Astrocyte (in vitro differentiated cells and primary cell): ENCODE measurements around the gene BLVRB.

Experiments
- EZH2 ChIP-seq: IDR thresholded peaks from 2 replicates; pipeline ENCODE4 v1.6.1; 2012; ENCODE audit warnings: mild to moderate bottlenecking, low read length, inconsistent platforms; ENCODE audit not compliant: insufficient read depth
- TF ChIP-seq, protein P1 (sequence below): IDR thresholded peaks from 2 replicates; pipeline ENCODE4 v1.5.1; 2011; ENCODE audit warnings: low read depth, mild to moderate bottlenecking, inconsistent platforms, low read length, moderate library complexity; ENCODE audit not compliant: insufficient read depth

DNA sequence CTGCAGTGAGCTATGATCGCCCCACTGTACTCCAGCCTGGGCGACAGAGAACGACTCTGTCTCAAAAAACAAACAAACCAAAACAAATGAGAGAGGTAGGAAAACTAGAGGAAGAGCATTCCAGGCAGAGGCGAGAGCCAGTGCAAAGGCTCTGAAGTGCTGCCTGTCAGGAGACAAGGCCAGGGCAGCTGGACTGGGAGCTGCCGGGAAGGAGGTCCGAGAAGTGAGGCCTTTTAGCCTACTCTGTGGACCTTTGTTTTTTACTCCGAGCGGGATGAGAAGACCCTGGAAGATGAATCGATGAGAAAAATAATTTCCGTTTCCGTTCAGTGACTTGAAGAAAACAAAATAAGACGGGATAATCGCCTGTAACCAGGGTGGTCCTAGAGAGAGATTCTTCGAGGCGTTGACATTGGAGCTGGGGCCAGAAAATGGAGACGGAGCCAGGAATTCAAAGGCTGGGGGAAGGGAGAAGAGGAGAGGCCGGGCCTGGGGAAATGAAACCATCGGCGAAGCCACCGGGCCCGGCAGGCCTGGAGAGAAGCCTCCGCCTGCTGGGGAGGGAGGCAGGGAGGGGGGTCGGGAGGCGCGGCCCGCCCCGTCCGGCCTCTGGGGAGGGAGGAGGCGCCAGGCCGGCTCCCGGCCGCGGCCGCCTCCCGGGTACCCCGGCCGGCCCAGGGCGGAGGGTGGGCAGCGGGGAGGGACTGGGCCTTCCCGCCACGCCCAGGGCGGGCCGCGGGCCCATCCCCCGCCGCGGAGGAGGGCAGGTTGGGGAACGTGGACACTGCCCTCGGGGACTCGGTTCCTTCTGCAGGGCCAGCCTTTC lies 31.9 kb downstream of the BLVRB start:
- TF ChIP-seq, protein P1, sequence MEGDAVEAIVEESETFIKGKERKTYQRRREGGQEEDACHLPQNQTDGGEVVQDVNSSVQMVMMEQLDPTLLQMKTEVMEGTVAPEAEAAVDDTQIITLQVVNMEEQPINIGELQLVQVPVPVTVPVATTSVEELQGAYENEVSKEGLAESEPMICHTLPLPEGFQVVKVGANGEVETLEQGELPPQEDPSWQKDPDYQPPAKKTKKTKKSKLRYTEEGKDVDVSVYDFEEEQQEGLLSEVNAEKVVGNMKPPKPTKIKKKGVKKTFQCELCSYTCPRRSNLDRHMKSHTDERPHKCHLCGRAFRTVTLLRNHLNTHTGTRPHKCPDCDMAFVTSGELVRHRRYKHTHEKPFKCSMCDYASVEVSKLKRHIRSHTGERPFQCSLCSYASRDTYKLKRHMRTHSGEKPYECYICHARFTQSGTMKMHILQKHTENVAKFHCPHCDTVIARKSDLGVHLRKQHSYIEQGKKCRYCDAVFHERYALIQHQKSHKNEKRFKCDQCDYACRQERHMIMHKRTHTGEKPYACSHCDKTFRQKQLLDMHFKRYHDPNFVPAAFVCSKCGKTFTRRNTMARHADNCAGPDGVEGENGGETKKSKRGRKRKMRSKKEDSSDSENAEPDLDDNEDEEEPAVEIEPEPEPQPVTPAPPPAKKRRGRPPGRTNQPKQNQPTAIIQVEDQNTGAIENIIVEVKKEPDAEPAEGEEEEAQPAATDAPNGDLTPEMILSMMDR = no peak
- no peak for TF ChIP-seq EZH2
